Measurements from ENCODE around the gene NAB2.

NAB2 gene

DNA sequence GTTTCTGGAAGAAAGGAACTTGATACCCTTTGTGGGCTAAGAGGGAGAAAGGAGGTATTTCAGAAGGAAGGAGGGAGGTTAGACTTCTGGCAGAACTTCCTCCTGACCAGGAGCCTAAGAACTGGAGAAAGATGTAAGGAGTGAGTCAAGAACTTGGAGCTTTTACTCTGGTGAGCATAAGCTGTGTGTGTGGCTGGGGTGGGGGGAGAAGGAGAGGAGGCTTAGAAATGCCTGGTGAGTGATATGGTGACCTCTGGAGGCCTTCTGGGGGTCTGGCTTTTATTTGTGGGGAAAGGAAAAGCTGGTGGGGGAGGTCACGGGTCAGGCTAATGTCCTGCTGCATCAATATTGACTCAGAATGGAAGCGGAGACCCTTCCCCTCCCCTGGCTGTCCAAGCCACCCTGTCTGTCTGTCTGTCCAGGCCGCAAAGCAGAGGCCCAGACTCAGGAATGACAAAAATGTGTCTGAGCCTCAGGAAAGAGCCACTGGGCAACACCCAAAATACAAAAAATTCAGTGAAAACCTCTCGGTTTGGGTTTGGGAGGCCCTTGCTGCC is 44.2 kb downstream of the NAB2 start:
- H3K18ac ChIP-seq (ENCODE audit: low read length), result no peak overlapping the region
- H4K5ac ChIP-seq (ENCODE audit: low read length), result no peak overlapping the region
- H4K8ac ChIP-seq (ENCODE audit: low read depth, low read length), result no peak overlapping the region
- peaks cover 50% of the 10 kb centered on the region for H3K79me2 ChIP-seq (ENCODE audit: control insufficient read depth, insufficient read depth, low read length)
- DNase-seq, result peak; percentile 78
- no peak overlapping the region for H3K4me2 ChIP-seq (ENCODE audit: low read length)
- no peak overlapping the region for H3K23ac ChIP-seq (ENCODE audit: low read length)
- H3K27ac ChIP-seq (ENCODE audit: low read depth, low read length), result peak overlapping the region; percentile 48
- H3K9ac ChIP-seq (ENCODE audit: low read length), result peak overlapping the region; percentile 30
- H2AK5ac ChIP-seq (ENCODE audit: low read length), result no peak overlapping the region
- no peak overlapping the region for H2BK5ac ChIP-seq (ENCODE audit: low read length)
- H3K4me3 ChIP-seq (ENCODE audit: low read length), result no peak overlapping the region
- peaks cover 26% of the 10 kb centered on the region for H3K4me1 ChIP-seq (ENCODE audit: control insufficient read depth, low read depth, low read length)
- peak overlapping the region; percentile 30 for H2BK120ac ChIP-seq (ENCODE audit: low read depth, low read length)
- H3K27me3 ChIP-seq (ENCODE audit: insufficient read depth, low read length, poor library complexity), result no peaks in the 10 kb centered on the region
- no CpG with 5 or more reads among the region's 4 CpGs for WGBS (ENCODE audit: extremely low coverage, insufficient coverage, low lambda C conversion rate)
- peaks cover 23% of the 10 kb centered on the region for H3K79me1 ChIP-seq (ENCODE audit: low read length)
- H3K4ac ChIP-seq (ENCODE audit: low read depth, low read length), result no peak overlapping the region
- H3K36me3 ChIP-seq (ENCODE audit: control insufficient read depth, insufficient read depth, low read length), result no peaks in the 10 kb centered on the region
- H2BK15ac ChIP-seq (replicated peaks; ENCODE audit: low read depth), result no peak overlapping the region
- peak overlapping the region; percentile 36 for H3K56ac ChIP-seq (ENCODE audit: low read length)

DNA sequence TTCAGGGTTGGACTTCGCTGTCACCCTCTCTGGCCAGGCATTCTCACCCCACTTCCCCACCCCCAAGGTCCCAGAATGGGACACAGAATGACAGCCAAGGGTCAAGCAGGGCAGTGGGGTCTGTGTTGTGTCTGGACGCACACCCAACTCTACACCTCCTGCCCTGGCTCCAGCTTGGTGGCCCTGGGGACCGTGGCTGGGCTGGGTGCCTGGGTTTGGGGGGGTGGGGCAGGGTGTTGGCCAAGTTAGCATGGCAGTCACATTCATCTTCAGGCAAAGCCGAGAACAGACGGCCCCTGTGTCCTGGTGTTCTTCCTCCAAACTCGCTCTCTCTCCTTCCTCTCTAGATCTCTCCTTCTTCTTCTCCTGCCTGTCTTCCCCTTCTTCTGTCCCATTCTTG is 45.0 kb downstream of the NAB2 start:
- Histone ChIP-seq H3K56ac (ENCODE audit: low read length) (peak overlapping the region; percentile 51), H2BK5ac (ENCODE audit: low read length) (no peak overlapping the region), H3K79me1 (ENCODE audit: low read length) (peaks cover 23% of the 10 kb centered on the region), H3K4ac (ENCODE audit: low read depth, low read length) (no peak overlapping the region), H3K4me3 (ENCODE audit: low read length) (no peak overlapping the region), H4K8ac (ENCODE audit: low read depth, low read length) (no peak overlapping the region), H3K4me2 (ENCODE audit: low read length) (no peak overlapping the region), H3K9ac (ENCODE audit: low read length) (no peak overlapping the region), H4K5ac (ENCODE audit: low read length) (no peak overlapping the region), H2BK120ac (ENCODE audit: low read depth, low read length) (no peak overlapping the region), H3K36me3 (ENCODE audit: control insufficient read depth, insufficient read depth, low read length) (peaks cover 2% of the 10 kb centered on the region), H3K27ac (ENCODE audit: low read depth, low read length) (peak overlapping the region; percentile 19), H2BK15ac (replicated peaks; ENCODE audit: low read depth) (no peak overlapping the region), H3K27me3 (ENCODE audit: insufficient read depth, low read length, poor library complexity) (no peaks in the 10 kb centered on the region), H3K18ac (ENCODE audit: low read length) (no peak overlapping the region), H2AK5ac (ENCODE audit: low read length) (no peak overlapping the region), H3K4me1 (ENCODE audit: control insufficient read depth, low read depth, low read length) (peaks cover 26% of the 10 kb centered on the region), H3K23ac (ENCODE audit: low read length) (no peak overlapping the region), H3K79me2 (ENCODE audit: control insufficient read depth, insufficient read depth, low read length) (peaks cover 47% of the 10 kb centered on the region)
- DNase-seq, result no peak
- no CpG with 5 or more reads among the region's 6 CpGs for WGBS (ENCODE audit: extremely low coverage, insufficient coverage, low lambda C conversion rate)

DNA sequence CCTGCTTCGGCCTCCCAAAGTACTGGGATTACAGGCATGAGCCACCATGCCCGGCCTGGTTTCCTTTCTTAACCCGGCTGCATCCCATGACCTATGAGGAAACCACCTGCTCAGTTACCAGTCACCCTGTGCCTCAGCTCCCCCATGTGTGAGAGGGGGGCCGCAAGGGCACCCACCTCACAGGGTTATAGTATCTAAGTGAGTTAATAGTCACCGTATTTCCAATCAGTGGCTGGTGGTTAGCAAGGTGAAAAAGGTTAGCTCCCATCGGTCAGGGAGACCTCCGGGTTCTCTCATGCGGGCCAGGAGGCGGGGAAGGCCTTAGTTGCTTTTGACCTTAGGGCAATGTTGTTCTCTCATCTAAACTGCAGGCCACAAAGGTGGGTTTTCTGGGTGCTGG is 46.0 kb downstream of the NAB2 start:
- H3K27me3 ChIP-seq (ENCODE audit: insufficient read depth, low read length, poor library complexity), result no peaks in the 10 kb centered on the region
- H4K8ac ChIP-seq (ENCODE audit: low read depth, low read length), result no peak overlapping the region
- H4K5ac ChIP-seq (ENCODE audit: low read length), result no peak overlapping the region
- no peak overlapping the region for H3K4me2 ChIP-seq (ENCODE audit: low read length)
- H3K18ac ChIP-seq (ENCODE audit: low read length), result peak overlapping the region; percentile 20
- no peak overlapping the region for H2BK120ac ChIP-seq (ENCODE audit: low read depth, low read length)
- no CpG with 5 or more reads among the region's 9 CpGs for WGBS (ENCODE audit: extremely low coverage, insufficient coverage, low lambda C conversion rate)
- H2AK5ac ChIP-seq (ENCODE audit: low read length), result no peak overlapping the region
- DNase-seq, result no peak
- H3K4me3 ChIP-seq (ENCODE audit: low read length), result no peak overlapping the region
- no peak overlapping the region for H2BK15ac ChIP-seq (replicated peaks; ENCODE audit: low read depth)
- no peak overlapping the region for H3K23ac ChIP-seq (ENCODE audit: low read length)
- peaks cover 4% of the 10 kb centered on the region for H3K36me3 ChIP-seq (ENCODE audit: control insufficient read depth, insufficient read depth, low read length)
- H3K27ac ChIP-seq (ENCODE audit: low read depth, low read length), result peak overlapping the region; percentile 21
- H3K79me2 ChIP-seq (ENCODE audit: control insufficient read depth, insufficient read depth, low read length), result peaks cover 41% of the 10 kb centered on the region
- H3K56ac ChIP-seq (ENCODE audit: low read length), result peak overlapping the region; percentile 45
- no peak overlapping the region for H3K4ac ChIP-seq (ENCODE audit: low read depth, low read length)
- no peak overlapping the region for H2BK5ac ChIP-seq (ENCODE audit: low read length)
- peak overlapping the region; percentile 28 for H3K9ac ChIP-seq (ENCODE audit: low read length)
- peaks cover 24% of the 10 kb centered on the region for H3K4me1 ChIP-seq (ENCODE audit: control insufficient read depth, low read depth, low read length)
- peaks cover 23% of the 10 kb centered on the region for H3K79me1 ChIP-seq (ENCODE audit: low read length)

DNA sequence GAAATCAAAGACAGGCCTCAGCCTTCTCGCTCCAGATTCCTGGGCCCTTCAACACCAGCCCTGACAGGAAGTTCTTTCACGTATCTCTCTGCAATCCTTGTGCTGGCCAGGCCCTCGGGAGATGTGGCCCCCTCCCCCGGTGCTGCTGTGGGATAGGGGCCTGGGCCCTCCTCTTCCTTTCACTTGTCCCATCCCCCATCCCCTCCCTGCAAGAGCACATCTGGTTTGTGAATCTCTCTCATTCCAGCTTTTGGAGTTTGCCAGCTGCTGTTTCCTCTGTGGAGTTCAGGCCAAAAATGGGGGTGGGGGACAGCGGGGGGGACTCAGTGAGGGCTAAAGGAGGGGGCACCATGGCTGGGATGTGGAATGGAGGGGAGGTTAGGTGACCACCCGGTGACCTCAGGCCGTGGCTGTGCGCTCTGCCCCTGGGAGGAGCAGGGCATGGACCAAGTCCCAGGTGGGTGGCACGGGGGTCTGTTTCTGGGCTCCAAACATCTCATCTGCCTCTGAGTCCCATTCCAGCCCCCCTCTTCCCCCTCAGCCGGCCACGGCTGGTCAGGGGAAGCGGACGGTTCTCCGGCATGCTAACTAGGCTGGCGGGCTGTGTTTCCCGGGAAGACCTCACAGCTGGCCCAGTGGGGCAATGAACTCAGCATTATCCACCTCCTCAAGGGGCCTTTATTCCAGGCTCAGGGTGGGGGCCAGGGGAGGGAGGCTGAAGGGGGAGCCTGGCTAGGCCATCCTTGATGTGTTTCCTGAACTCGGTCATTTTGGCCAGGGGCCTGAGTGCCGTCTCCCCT is 46.8 kb downstream of the NAB2 start:
- H3K27ac ChIP-seq (ENCODE audit: low read depth, low read length), result peak overlapping the region; percentile 21
- no peak overlapping the region for H2BK120ac ChIP-seq (ENCODE audit: low read depth, low read length)
- H4K8ac ChIP-seq (ENCODE audit: low read depth, low read length), result no peak overlapping the region
- peak overlapping the region; percentile 41 for H3K9ac ChIP-seq (ENCODE audit: low read length)
- DNase-seq, result peak; percentile 80
- H3K36me3 ChIP-seq (ENCODE audit: control insufficient read depth, insufficient read depth, low read length), result peaks cover 4% of the 10 kb centered on the region
- H3K79me1 ChIP-seq (ENCODE audit: low read length), result peaks cover 22% of the 10 kb centered on the region
- H2AK5ac ChIP-seq (ENCODE audit: low read length), result no peak overlapping the region
- H3K18ac ChIP-seq (ENCODE audit: low read length), result peak overlapping the region; percentile 12
- peak overlapping the region; percentile 68 for H3K56ac ChIP-seq (ENCODE audit: low read length)
- no peak overlapping the region for H2BK15ac ChIP-seq (replicated peaks; ENCODE audit: low read depth)
- no peak overlapping the region for H3K23ac ChIP-seq (ENCODE audit: low read length)
- WGBS (ENCODE audit: extremely low coverage, insufficient coverage, low lambda C conversion rate), result no CpG with 5 or more reads among the region's 18 CpGs
- H4K5ac ChIP-seq (ENCODE audit: low read length), result no peak overlapping the region
- H3K4me1 ChIP-seq (ENCODE audit: control insufficient read depth, low read depth, low read length), result peaks cover 23% of the 10 kb centered on the region
- H3K4ac ChIP-seq (ENCODE audit: low read depth, low read length), result no peak overlapping the region
- peaks cover 34% of the 10 kb centered on the region for H3K79me2 ChIP-seq (ENCODE audit: control insufficient read depth, insufficient read depth, low read length)
- H3K4me3 ChIP-seq (ENCODE audit: low read length), result no peak overlapping the region
- no peaks in the 10 kb centered on the region for H3K27me3 ChIP-seq (ENCODE audit: insufficient read depth, low read length, poor library complexity)
- peak overlapping the region; percentile 13 for H2BK5ac ChIP-seq (ENCODE audit: low read length)
- H3K4me2 ChIP-seq (ENCODE audit: low read length), result no peak overlapping the region

DNA sequence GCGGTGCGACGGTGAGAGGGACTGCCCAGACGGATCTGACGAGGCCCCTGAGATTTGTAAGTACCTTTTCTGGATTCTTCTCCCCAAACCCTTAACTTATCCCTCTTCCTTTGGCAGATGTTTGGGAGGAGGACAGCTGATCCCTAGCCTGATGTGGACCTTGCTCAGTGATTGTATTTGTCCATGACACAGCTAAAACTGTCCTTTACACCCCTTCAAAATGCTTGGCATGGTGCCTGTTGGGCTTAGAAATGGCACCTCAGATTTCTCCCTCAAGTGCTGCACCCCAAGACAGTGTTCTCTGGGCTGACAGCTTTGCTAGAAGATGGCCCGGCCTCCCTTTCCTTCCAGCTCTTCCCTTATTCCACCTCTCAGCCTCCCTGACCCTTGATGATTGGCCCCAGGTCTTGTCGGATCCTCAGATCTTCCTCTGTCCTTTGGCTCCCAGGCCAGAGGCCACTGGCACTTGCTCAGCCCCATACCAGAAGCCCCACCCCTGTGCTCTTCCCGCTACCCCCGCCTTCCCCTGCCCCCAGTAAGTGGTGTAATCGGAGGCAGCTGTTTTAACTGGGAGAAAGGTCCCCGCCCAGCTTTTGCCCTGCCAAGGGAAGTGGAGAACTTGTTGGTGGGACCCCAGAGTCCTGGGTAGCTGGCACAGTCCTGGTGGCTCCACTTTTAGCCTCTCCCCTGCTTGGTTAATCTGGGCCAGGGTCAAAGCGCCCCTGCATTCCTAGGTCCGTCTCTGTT is 49.8 kb downstream of the NAB2 start:
- no peak overlapping the region for H3K18ac ChIP-seq (ENCODE audit: low read length)
- no peak overlapping the region for H4K5ac ChIP-seq (ENCODE audit: low read length)
- H3K27me3 ChIP-seq (ENCODE audit: insufficient read depth, low read length, poor library complexity), result no peaks in the 10 kb centered on the region
- peaks cover 8% of the 10 kb centered on the region for H3K79me1 ChIP-seq (ENCODE audit: low read length)
- no peak overlapping the region for H2AK5ac ChIP-seq (ENCODE audit: low read length)
- no peak overlapping the region for H3K4me3 ChIP-seq (ENCODE audit: low read length)
- H3K23ac ChIP-seq (ENCODE audit: low read length), result no peak overlapping the region
- no peak overlapping the region for H4K8ac ChIP-seq (ENCODE audit: low read depth, low read length)
- H3K36me3 ChIP-seq (ENCODE audit: control insufficient read depth, insufficient read depth, low read length), result peaks cover 8% of the 10 kb centered on the region
- H3K9ac ChIP-seq (ENCODE audit: low read length), result no peak overlapping the region
- no peak overlapping the region for H3K4me2 ChIP-seq (ENCODE audit: low read length)
- no peak overlapping the region for H2BK120ac ChIP-seq (ENCODE audit: low read depth, low read length)
- H3K4me1 ChIP-seq (ENCODE audit: control insufficient read depth, low read depth, low read length), result peaks cover 6% of the 10 kb centered on the region
- no peak overlapping the region for H3K56ac ChIP-seq (ENCODE audit: low read length)
- no peak overlapping the region for H3K27ac ChIP-seq (ENCODE audit: low read depth, low read length)
- DNase-seq, result no peak
- no peak overlapping the region for H2BK15ac ChIP-seq (replicated peaks; ENCODE audit: low read depth)
- no peak overlapping the region for H3K4ac ChIP-seq (ENCODE audit: low read depth, low read length)
- H2BK5ac ChIP-seq (ENCODE audit: low read length), result no peak overlapping the region
- H3K79me2 ChIP-seq (ENCODE audit: control insufficient read depth, insufficient read depth, low read length), result peaks cover 12% of the 10 kb centered on the region
- WGBS (ENCODE audit: extremely low coverage, insufficient coverage, low lambda C conversion rate), result no CpG with 5 or more reads among the region's 13 CpGs
